ENCODE measurements around the gene SKI. TPM values are rescaled to one million over a fixed set of nuclear protein-coding genes. Genes with fewer than 3 reads are reported as not detected.

SKI gene
- total RNA-seq, 1 experiment from 2014 or later = 89.5 TPM

- no peak overlapping the region for H3K4me3 Mint-ChIP-seq
Measured at GRCh38 chr1:2268285-2269056, 40.4 kb downstream of the SKI start.

More at GRCh38 chr1:2268285-2269056, 40.4 kb downstream of the SKI start:
- no peak overlapping the region for H3K56ac ChIP-seq (ENCODE audit: insufficient read length, low read depth, low read length)
- no CpG with 5 or more reads among the region's 14 CpGs for WGBS (ENCODE audit: extremely low coverage, insufficient read length, low lambda C conversion rate)
- no peaks in the 10 kb centered on the region for H3K9me3 ChIP-seq (ENCODE audit: control insufficient read depth, low read depth, low read length)
- no peak overlapping the region for H2BK20ac ChIP-seq (ENCODE audit: low read depth, low read length, poor library complexity, severe bottlenecking)
- H4K5ac ChIP-seq (ENCODE audit: insufficient read length, low read depth, low read length) = no peak overlapping the region
- peaks cover 10% of the 10 kb centered on the region for H4K20me1 ChIP-seq (ENCODE audit: control insufficient read depth, insufficient read depth, insufficient read length)
- no peak for TF ChIP-seq CTCF (conservative IDR thresholded peaks at IDR 0.05)
- peaks cover 3% of the 10 kb centered on the region for H3K79me1 ChIP-seq (ENCODE audit: insufficient read depth, low read depth, low read length, poor library complexity, severe bottlenecking)
- H4K8ac ChIP-seq (replicated peaks; ENCODE audit: insufficient read length, low read depth, low read length) = no peak overlapping the region
- peaks cover 74% of the 10 kb centered on the region for H3K79me2 ChIP-seq (ENCODE audit: insufficient read depth, low read length)
- H3K4ac ChIP-seq (ENCODE audit: low read depth, low read length) = no peak overlapping the region
- Mint-ChIP-seq H3K9me3 (no peaks in the 10 kb centered on the region), H3K4me1 (peaks cover 32 to 33% of the 10 kb centered on the region in 2 experiments), H3K27ac (peak overlapping the region; percentile 68 to 85 (median 70); a peak in 4 of 7 replicates), H3K36me3 (ENCODE audit: insufficient read depth in 1 of 3, low read depth in 3 of 3) (0 out of 7 replicates have a peak, but pooled peaks cover 0 to 3% (median 0%) of the 10 kb centered on the region in 3 experiments), H3K27me3 (ENCODE audit: low read depth) (no peaks in the 10 kb centered on the region)
- H3K4me1 ChIP-seq (ENCODE audit: insufficient read depth, low read length) = no peaks in the 10 kb centered on the region
- H3T11ph ChIP-seq (ENCODE audit: low read length) = no peak overlapping the region
- H2AK5ac ChIP-seq (ENCODE audit: insufficient read length, low read length) = no peak overlapping the region
- H2BK5ac ChIP-seq (ENCODE audit: insufficient read length, low read length) = no peak overlapping the region
- H3K14ac ChIP-seq (ENCODE audit: insufficient read depth, low read length) = no peak overlapping the region
- H4K91ac ChIP-seq (ENCODE audit: insufficient read length, low read depth, low read length) = no peak overlapping the region
- no peak overlapping the region for H3K18ac ChIP-seq (ENCODE audit: insufficient read length, low read depth, low read length)
- H2AFZ ChIP-seq (ENCODE audit: low read length) = no peak overlapping the region
- no peak overlapping the region for H3K27ac ChIP-seq (ENCODE audit: insufficient read length, low read depth, low read length)
- no peak overlapping the region for H3K4me2 ChIP-seq (ENCODE audit: insufficient read depth, insufficient read length, low read length)
- H3K23me2 ChIP-seq (ENCODE audit: insufficient read length, low read depth, low read length, poor library complexity, severe bottlenecking) = no peaks in the 10 kb centered on the region
- H2BK12ac ChIP-seq (ENCODE audit: insufficient read length, low read depth, low read length) = no peak overlapping the region
- no peak overlapping the region for H3K23ac ChIP-seq (ENCODE audit: insufficient read length, low read depth, low read length)
- H2BK15ac ChIP-seq (ENCODE audit: low read depth, low read length) = no peak overlapping the region
- H2BK120ac ChIP-seq (ENCODE audit: low read depth, low read length, poor library complexity, severe bottlenecking) = no peak overlapping the region
- H3K9ac ChIP-seq (ENCODE audit: extremely low read depth, insufficient read length, low read length) = no peak overlapping the region
- DNase-seq = no peak
- no peaks in the 10 kb centered on the region for H3K27me3 ChIP-seq (ENCODE audit: insufficient read depth, low read length)
